Measurements from ENCODE around the gene CPNE4.

CPNE4 gene

GRCh38 chr3:131692356-131692755 is 342.5 kb downstream of the CPNE4 start:
- no peak overlapping the region for H3K4me3 ChIP-seq (ENCODE audit: insufficient read length, low read depth)
- TF ChIP-seq SUZ12 (IDR thresholded peaks at IDR 0.05; ENCODE audit: extremely low read depth, insufficient read depth, insufficient read length): no peak
- no peak for TF ChIP-seq ZNF274 (IDR thresholded peaks at IDR 0.05; ENCODE audit: low read depth, low read length)
- no peak for TF ChIP-seq YY1 (IDR thresholded peaks at IDR 0.05; ENCODE audit: insufficient read depth, insufficient read length)
- no peaks in the 10 kb centered on the region for H3K4me1 ChIP-seq (ENCODE audit: insufficient read depth, insufficient read length)
- no peak overlapping the region for H3K9ac ChIP-seq (ENCODE audit: insufficient read length, low read depth)
- no peak for DNase-seq (ENCODE audit: low read depth, low spot score)
- no peaks in the 10 kb centered on the region for H3K9me3 ChIP-seq (ENCODE audit: insufficient read depth, low read length)
- no peaks in the 10 kb centered on the region for H3K36me3 ChIP-seq (ENCODE audit: insufficient read depth, insufficient read length, low read length)
- H3K27me3 ChIP-seq (ENCODE audit: insufficient read depth, insufficient read length): no peaks in the 10 kb centered on the region

GRCh38 chr3:131690800-131691199 is 344.0 kb downstream of the CPNE4 start:
- DNase-seq (ENCODE audit: low read depth, low spot score): no peak
- H3K4me3 ChIP-seq (ENCODE audit: insufficient read length, low read depth): no peak overlapping the region
- H3K9ac ChIP-seq (ENCODE audit: insufficient read length, low read depth): no peak overlapping the region
- TF ChIP-seq ZNF274 (IDR thresholded peaks at IDR 0.05; ENCODE audit: low read depth, low read length) (no peak), YY1 (IDR thresholded peaks at IDR 0.05; ENCODE audit: insufficient read depth, insufficient read length) (no peak), SUZ12 (IDR thresholded peaks at IDR 0.05; ENCODE audit: extremely low read depth, insufficient read depth, insufficient read length) (no peak)
- no peaks in the 10 kb centered on the region for H3K36me3 ChIP-seq (ENCODE audit: insufficient read depth, insufficient read length, low read length)
- H3K4me1 ChIP-seq (ENCODE audit: insufficient read depth, insufficient read length): no peaks in the 10 kb centered on the region
- H3K9me3 ChIP-seq (ENCODE audit: insufficient read depth, low read length): no peaks in the 10 kb centered on the region
- no peaks in the 10 kb centered on the region for H3K27me3 ChIP-seq (ENCODE audit: insufficient read depth, insufficient read length)

GRCh38 chr3:131688370-131688769 is 346.4 kb downstream of the CPNE4 start:
- no peak overlapping the region for H3K4me3 ChIP-seq (ENCODE audit: insufficient read length, low read depth)
- no peak for TF ChIP-seq SUZ12 (IDR thresholded peaks at IDR 0.05; ENCODE audit: extremely low read depth, insufficient read depth, insufficient read length)
- TF ChIP-seq YY1 (IDR thresholded peaks at IDR 0.05; ENCODE audit: insufficient read depth, insufficient read length): no peak
- no peak for TF ChIP-seq ZNF274 (IDR thresholded peaks at IDR 0.05; ENCODE audit: low read depth, low read length)
- no peak for DNase-seq (ENCODE audit: low read depth, low spot score)

GRCh38 chr3:131669600-131669999 is 365.2 kb downstream of the CPNE4 start:
- Histone ChIP-seq H3K27me3 (ENCODE audit: insufficient read depth, insufficient read length) (no peaks in the 10 kb centered on the region), H3K9me3 (ENCODE audit: insufficient read depth, low read length) (no peaks in the 10 kb centered on the region), H3K4me3 (ENCODE audit: insufficient read length, low read depth) (no peak overlapping the region), H3K9ac (ENCODE audit: insufficient read length, low read depth) (no peak overlapping the region), H3K36me3 (ENCODE audit: insufficient read depth, insufficient read length, low read length) (no peaks in the 10 kb centered on the region), H3K4me1 (ENCODE audit: insufficient read depth, insufficient read length) (no peaks in the 10 kb centered on the region)
- peak; percentile 11 for DNase-seq (ENCODE audit: low read depth, low spot score)
- no peak for TF ChIP-seq YY1 (IDR thresholded peaks at IDR 0.05; ENCODE audit: insufficient read depth, insufficient read length)
- no peak for TF ChIP-seq ZNF274 (IDR thresholded peaks at IDR 0.05; ENCODE audit: low read depth, low read length)
- no peak for TF ChIP-seq SUZ12 (IDR thresholded peaks at IDR 0.05; ENCODE audit: extremely low read depth, insufficient read depth, insufficient read length)

More at GRCh38 chr3:131688370-131688769, 346.4 kb downstream of the CPNE4 start:
- no peak overlapping the region for H3K9ac ChIP-seq (ENCODE audit: insufficient read length, low read depth)
- H3K36me3 ChIP-seq (ENCODE audit: insufficient read depth, insufficient read length, low read length): no peaks in the 10 kb centered on the region
- H3K9me3 ChIP-seq (ENCODE audit: insufficient read depth, low read length): no peaks in the 10 kb centered on the region
- no peaks in the 10 kb centered on the region for H3K4me1 ChIP-seq (ENCODE audit: insufficient read depth, insufficient read length)
- no peaks in the 10 kb centered on the region for H3K27me3 ChIP-seq (ENCODE audit: insufficient read depth, insufficient read length)

GRCh38 chr3:131658771-131659170 is 376.0 kb downstream of the CPNE4 start:
- no peak overlapping the region for H3K9ac ChIP-seq (ENCODE audit: insufficient read length, low read depth)
- no peak for TF ChIP-seq SUZ12 (IDR thresholded peaks at IDR 0.05; ENCODE audit: extremely low read depth, insufficient read depth, insufficient read length)
- TF ChIP-seq ZNF274 (IDR thresholded peaks at IDR 0.05; ENCODE audit: low read depth, low read length): no peak
- TF ChIP-seq YY1 (IDR thresholded peaks at IDR 0.05; ENCODE audit: insufficient read depth, insufficient read length): no peak

GRCh38 chr3:131658115-131658514 is 376.7 kb downstream of the CPNE4 start:
- no peak for DNase-seq (ENCODE audit: low read depth, low spot score)
- no peak for TF ChIP-seq YY1 (IDR thresholded peaks at IDR 0.05; ENCODE audit: insufficient read depth, insufficient read length)
- no peak for TF ChIP-seq SUZ12 (IDR thresholded peaks at IDR 0.05; ENCODE audit: extremely low read depth, insufficient read depth, insufficient read length)
- no peak for TF ChIP-seq ZNF274 (IDR thresholded peaks at IDR 0.05; ENCODE audit: low read depth, low read length)

More at GRCh38 chr3:131658771-131659170, 376.0 kb downstream of the CPNE4 start:
- Histone ChIP-seq H3K4me3 (ENCODE audit: insufficient read length, low read depth) (no peak overlapping the region), H3K36me3 (ENCODE audit: insufficient read depth, insufficient read length, low read length) (no peaks in the 10 kb centered on the region), H3K9me3 (ENCODE audit: insufficient read depth, low read length) (no peaks in the 10 kb centered on the region), H3K4me1 (ENCODE audit: insufficient read depth, insufficient read length) (no peaks in the 10 kb centered on the region), H3K27me3 (ENCODE audit: insufficient read depth, insufficient read length) (no peaks in the 10 kb centered on the region)
- no peak for DNase-seq (ENCODE audit: low read depth, low spot score)

GRCh38 chr3:131655070-131655690 is 379.6 kb downstream of the CPNE4 start:
- no peak for DNase-seq (ENCODE audit: low read depth, low spot score)

More at GRCh38 chr3:131658115-131658514, 376.7 kb downstream of the CPNE4 start:
- Histone ChIP-seq H3K4me3 (ENCODE audit: insufficient read length, low read depth) (no peak overlapping the region), H3K9me3 (ENCODE audit: insufficient read depth, low read length) (no peaks in the 10 kb centered on the region), H3K4me1 (ENCODE audit: insufficient read depth, insufficient read length) (no peaks in the 10 kb centered on the region), H3K9ac (ENCODE audit: insufficient read length, low read depth) (no peak overlapping the region), H3K27me3 (ENCODE audit: insufficient read depth, insufficient read length) (no peaks in the 10 kb centered on the region), H3K36me3 (ENCODE audit: insufficient read depth, insufficient read length, low read length) (no peaks in the 10 kb centered on the region)

More at GRCh38 chr3:131655070-131655690, 379.6 kb downstream of the CPNE4 start:
- Histone ChIP-seq H3K4me3 (ENCODE audit: insufficient read length, low read depth) (no peak overlapping the region), H3K4me1 (ENCODE audit: insufficient read depth, insufficient read length) (no peaks in the 10 kb centered on the region), H3K9ac (ENCODE audit: insufficient read length, low read depth) (no peak overlapping the region), H3K36me3 (ENCODE audit: insufficient read depth, insufficient read length, low read length) (no peaks in the 10 kb centered on the region), H3K27me3 (ENCODE audit: insufficient read depth, insufficient read length) (no peaks in the 10 kb centered on the region), H3K9me3 (ENCODE audit: insufficient read depth, low read length) (no peaks in the 10 kb centered on the region)
- no peak for TF ChIP-seq ZNF274 (IDR thresholded peaks at IDR 0.05; ENCODE audit: low read depth, low read length)
- TF ChIP-seq SUZ12 (IDR thresholded peaks at IDR 0.05; ENCODE audit: extremely low read depth, insufficient read depth, insufficient read length): no peak
- TF ChIP-seq YY1 (IDR thresholded peaks at IDR 0.05; ENCODE audit: insufficient read depth, insufficient read length): no peak
